HG02642 (cell line): ENCODE results near the gene PGAP3.

Experiments
- ATAC-seq: cut with Tn5 transposase; IDR thresholded peaks from one replicate; pipeline ENCODE4 v1.9.1; 2021; ENCODE audit warnings: mild to moderate bottlenecking; ENCODE audit not compliant: unreplicated experiment, poor library complexity

PGAP3 gene

GRCh38 chr17:39626171-39627046 is 61.4 kb downstream of the PGAP3 start, which contains the start of gene PPP1R1B:
Gene PPP1R1B (plus strand): TSS chr17:39626952. CDS start chr17:39627393, 441 bp downstream.
- no peak for ATAC-seq

GRCh38 chr17:39625198-39625785 is 62.6 kb downstream of the PGAP3 start:
- ATAC-seq = no peak

- no peak for ATAC-seq
Observed at GRCh38 chr17:39624313-39624712, 63.5 kb downstream of the PGAP3 start.

- no peak for ATAC-seq
Observed at GRCh38 chr17:39623356-39623950, 64.4 kb downstream of the PGAP3 start.

- peak; percentile 26 for ATAC-seq
Observed at GRCh38 chr17:39622380-39623006, 65.4 kb downstream of the PGAP3 start.

- ATAC-seq = peak; percentile 61
Observed at GRCh38 chr17:39621523-39622379, 66.1 kb downstream of the PGAP3 start.
